ENCODE data around the gene MLNR. TPM values are rescaled to one million over a fixed set of nuclear protein-coding genes. Genes with fewer than 3 reads are reported as not detected.

The MLNR gene
- total RNA-seq, 2 experiments from 2014 or later, result not detected

DNA sequence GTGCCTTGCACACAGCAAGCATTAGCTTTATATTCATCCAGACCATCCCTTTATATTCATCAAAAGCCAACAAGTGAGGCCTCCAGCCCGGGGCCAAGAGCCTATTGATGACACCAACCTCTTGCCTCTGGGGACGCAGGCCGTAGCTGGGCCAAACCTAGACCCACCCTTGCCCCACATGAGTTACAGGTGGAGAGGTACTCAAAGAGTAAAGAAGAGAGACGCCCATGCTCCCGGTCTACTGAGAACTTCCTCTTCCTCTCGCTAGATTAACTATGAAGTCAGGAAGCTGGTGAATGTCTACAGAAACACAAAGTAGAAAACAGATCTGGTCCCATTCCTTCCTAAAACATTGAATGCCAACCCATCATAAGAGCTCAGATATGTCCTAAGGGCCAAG is 3.8 kb upstream of the MLNR start:
- DNase-seq (no peak), ATAC-seq (ENCODE audit: low read depth) (no peak)
- H3K4me1 Mint-ChIP-seq, result peaks cover 23% of the 10 kb centered on the region
- H3K4me3 Mint-ChIP-seq, result no peak overlapping the region
- H3K27ac Mint-ChIP-seq, result no peak overlapping the region
- H3K27me3 Mint-ChIP-seq, result peaks cover 34% of the 10 kb centered on the region
- peaks cover 4% of the 10 kb centered on the region for H3K36me3 Mint-ChIP-seq
- POLR2A ChIA-PET, result interaction anchor here (0.6 kb wide), 1 partner anchor 220 kb away, joined by 4 read pairs; no protein-coding TSS in a partner anchor
- H3K9me3 Mint-ChIP-seq, result no peaks in the 10 kb centered on the region

DNA sequence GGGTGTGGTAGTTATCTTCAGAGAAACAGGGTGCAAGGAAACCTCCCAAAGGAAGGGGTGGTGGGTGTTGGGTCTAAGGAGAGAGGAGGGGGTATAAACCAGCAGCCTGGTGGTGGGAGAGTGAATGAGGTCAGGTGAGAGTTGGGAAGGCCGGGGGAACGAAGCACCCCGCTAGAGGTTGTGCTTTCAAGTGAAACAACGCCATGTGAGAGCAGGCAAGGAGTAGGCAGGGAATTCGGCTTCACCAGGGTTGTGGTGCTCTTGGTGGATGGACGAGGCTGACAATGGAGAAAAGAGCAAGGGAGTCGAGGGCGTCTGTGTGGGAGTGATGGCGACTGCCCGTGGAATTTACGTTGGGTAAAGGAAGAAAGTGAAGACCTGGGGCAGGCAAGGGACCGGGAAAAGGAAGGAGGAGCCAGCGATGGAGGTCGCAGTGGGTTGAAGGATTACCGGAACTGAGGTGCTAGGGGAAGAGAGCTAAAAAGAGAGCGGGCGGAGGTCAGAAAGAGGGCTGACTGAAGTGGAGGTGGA is 2.1 kb upstream of the MLNR start:
- Mint-ChIP-seq H3K27me3 (peaks cover 51% of the 10 kb centered on the region), H3K36me3 (no peaks in the 10 kb centered on the region), H3K27ac (no peak overlapping the region), H3K9me3 (no peaks in the 10 kb centered on the region), H3K4me3 (no peak overlapping the region), H3K4me1 (peaks cover 23% of the 10 kb centered on the region)
- POLR2A ChIA-PET, result no interaction called here
- ATAC-seq (ENCODE audit: low read depth) (no peak), DNase-seq (no peak)

DNA sequence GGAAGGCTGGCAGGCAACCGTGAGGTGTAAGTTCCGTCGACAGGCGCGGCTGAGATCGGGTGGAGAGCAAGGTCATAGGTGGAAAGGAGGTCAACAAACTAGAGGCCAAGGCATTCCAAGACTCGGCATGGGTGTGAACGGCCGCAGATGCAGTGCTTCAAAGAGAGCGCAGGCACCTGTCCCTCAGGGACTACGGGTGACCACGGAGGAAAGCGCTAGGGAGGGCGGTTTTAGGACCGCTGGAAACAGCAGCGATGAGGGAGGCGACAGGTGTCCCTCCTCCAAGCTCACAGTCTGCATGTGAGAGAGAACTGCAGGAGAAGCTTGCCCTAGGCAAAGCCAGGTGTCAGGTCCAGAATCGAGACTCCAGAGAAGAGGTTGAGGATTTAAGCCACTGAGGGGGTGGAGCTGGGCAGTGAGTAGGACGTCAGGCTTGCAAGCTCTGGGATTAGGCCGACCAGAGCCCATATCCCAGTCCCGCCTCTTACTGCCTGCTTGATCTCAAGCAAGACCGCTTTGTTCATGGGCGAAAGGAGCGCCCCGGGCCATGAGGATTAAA is 1.6 kb upstream of the MLNR start:
- Mint-ChIP-seq H3K9me3 (no peaks in the 10 kb centered on the region), H3K36me3 (no peaks in the 10 kb centered on the region), H3K27ac (no peak overlapping the region), H3K27me3 (peaks cover 56% of the 10 kb centered on the region), H3K4me3 (no peak overlapping the region), H3K4me1 (peaks cover 23% of the 10 kb centered on the region)
- POLR2A ChIA-PET, result interaction anchor here (1.3 kb wide), 1 partner anchor 242 kb away, joined by 3 read pairs; the partner anchor contains the start of gene FNDC3A
- DNase-seq, result no peak
- no peak for ATAC-seq (ENCODE audit: low read depth)

DNA sequence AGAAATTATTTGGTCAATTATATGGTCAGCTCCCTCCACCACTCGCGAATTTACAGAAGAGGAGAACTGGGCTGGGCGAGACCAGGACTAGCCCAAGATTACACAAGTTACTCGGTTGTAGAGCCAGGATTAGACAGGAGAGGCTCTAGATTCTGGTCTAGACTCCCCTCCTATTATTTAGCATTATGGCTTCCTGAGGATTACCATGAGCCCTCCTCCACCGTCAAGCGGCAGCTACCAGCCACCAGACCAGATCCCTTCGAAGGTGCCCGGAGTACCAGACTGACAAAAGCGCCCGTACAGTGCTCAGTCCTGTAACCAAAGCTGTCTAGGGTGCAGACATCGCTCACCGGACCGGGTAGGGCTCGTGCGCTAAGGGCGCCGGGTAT is 497 bp upstream of the MLNR start:
- no peaks in the 10 kb centered on the region for H3K36me3 Mint-ChIP-seq
- H3K4me1 Mint-ChIP-seq, result peaks cover 16% of the 10 kb centered on the region
- H3K27ac Mint-ChIP-seq, result peak overlapping the region; percentile 30
- H3K9me3 Mint-ChIP-seq, result no peaks in the 10 kb centered on the region
- POLR2A ChIA-PET, result interaction anchor here (0.8 to 1.3 kb wide), 3 partner anchors 25 to 496 kb away, joined by 3 to 4 read pairs (median 4); partner anchors contain the start of gene FNDC3A
- ATAC-seq (ENCODE audit: low read depth) (peak; percentile 8), DNase-seq (no peak)
- H3K27me3 Mint-ChIP-seq, result peaks cover 65% of the 10 kb centered on the region
- peak overlapping the region; percentile 74 for H3K4me3 Mint-ChIP-seq

DNA sequence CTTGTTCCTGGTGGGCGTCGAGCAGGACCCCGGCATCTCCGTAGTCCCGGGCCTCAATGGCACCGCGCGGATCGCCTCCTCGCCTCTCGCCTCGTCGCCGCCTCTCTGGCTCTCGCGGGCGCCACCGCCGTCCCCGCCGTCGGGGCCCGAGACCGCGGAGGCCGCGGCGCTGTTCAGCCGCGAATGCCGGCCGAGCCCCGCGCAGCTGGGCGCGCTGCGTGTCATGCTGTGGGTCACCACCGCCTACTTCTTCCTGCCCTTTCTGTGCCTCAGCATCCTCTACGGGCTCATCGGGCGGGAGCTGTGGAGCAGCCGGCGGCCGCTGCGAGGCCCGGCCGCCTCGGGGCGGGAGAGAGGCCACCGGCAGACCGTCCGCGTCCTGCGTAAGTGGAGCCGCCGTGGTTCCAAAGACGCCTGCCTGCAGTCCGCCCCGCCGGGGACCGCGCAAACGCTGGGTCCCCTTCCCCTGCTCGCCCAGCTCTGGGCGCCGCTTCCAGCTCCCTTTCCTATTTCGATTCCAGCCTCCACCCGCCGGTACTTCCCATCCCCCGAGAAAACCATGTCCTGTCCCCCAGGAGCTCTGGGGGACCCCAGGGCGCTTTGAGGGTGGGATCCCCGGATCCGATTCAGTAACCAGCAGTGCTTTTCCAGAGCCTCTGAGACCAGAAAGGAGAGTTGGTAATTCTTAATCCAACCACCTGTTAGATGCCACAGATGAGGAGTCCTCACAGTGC is 885 bp downstream of the MLNR start:
- peaks cover 10% of the 10 kb centered on the region for H3K4me1 Mint-ChIP-seq
- DNase-seq (peak; percentile 44), ATAC-seq (ENCODE audit: low read depth) (peak; percentile 13)
- POLR2A ChIA-PET, result no interaction called here
- peak overlapping the region; percentile 63 for H3K4me3 Mint-ChIP-seq
- H3K36me3 Mint-ChIP-seq, result no peaks in the 10 kb centered on the region
- H3K27ac Mint-ChIP-seq, result no peak overlapping the region
- no peaks in the 10 kb centered on the region for H3K9me3 Mint-ChIP-seq
- peaks cover 73% of the 10 kb centered on the region for H3K27me3 Mint-ChIP-seq

DNA sequence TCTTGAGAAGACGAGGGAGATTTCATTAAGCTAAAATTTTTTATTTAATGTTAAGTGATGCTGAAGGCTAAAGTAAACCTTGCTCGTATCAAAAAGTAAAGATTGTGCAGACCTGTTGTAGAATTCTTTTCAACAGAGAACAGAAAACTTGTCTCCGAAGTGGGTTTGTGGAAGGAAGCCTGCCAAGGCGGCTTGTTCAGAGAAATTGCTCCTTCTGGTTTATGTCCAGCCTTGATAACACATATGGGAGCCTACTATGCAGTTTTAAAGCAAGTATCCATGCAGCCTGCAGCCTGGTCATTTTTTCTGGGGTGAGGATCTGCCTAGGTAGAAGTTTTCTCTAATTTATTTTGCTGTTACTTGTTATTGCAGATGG is 1.4 kb downstream of the MLNR start:
- H3K27me3 Mint-ChIP-seq, result peaks cover 74% of the 10 kb centered on the region
- peaks cover 8% of the 10 kb centered on the region for H3K4me1 Mint-ChIP-seq
- H3K9me3 Mint-ChIP-seq, result no peaks in the 10 kb centered on the region
- ATAC-seq (ENCODE audit: low read depth) (no peak), DNase-seq (no peak)
- H3K4me3 Mint-ChIP-seq, result peak overlapping the region; percentile 54
- POLR2A ChIA-PET, result no interaction called here
- H3K27ac Mint-ChIP-seq, result no peak overlapping the region
- H3K36me3 Mint-ChIP-seq, result no peaks in the 10 kb centered on the region

DNA sequence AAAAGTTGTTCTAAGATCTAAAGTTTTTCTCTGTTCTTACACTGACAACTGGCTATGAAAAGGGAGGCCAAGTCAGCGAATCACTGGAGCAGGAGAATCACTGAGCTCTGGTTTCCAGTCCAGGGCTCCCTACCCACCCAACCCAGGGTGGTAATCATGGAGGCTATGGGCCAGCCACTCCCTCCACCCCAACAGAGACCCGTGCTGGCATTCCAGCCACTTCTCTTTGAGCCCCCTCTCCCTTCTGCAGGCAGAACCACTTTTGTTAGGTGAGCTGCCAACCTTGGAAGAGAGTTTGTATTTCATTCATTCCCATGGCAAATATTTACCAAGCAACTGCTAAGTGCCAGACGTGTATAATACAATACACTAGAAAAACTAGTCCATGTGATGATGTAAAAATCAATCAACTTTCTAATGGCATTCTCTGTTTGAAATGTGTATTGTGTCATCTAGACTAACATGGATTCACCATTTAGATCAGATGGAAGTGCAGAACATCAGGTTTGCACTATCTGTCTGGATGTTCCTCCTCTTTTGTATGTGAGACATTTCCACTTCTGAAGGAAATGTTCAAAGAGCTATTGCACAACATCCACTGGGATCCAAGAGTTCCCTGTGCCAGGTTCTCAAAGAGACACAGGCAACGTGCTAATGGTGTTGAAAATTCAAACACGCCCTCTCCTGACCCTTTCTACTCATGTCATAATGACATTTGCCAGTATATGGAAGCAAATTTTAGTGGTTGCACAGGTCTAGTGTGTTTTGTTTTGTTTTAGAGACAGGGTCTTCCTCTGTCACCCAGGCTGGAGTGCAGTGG is 5.3 kb downstream of the MLNR start:
- POLR2A ChIA-PET, result interaction anchor here (1.3 kb wide), 1 partner anchor 22 kb away, joined by 4 read pairs; the partner anchor contains the start of gene CDADC1
- Mint-ChIP-seq H3K36me3 (no peaks in the 10 kb centered on the region), H3K4me1 (peaks cover 4% of the 10 kb centered on the region)

DNA sequence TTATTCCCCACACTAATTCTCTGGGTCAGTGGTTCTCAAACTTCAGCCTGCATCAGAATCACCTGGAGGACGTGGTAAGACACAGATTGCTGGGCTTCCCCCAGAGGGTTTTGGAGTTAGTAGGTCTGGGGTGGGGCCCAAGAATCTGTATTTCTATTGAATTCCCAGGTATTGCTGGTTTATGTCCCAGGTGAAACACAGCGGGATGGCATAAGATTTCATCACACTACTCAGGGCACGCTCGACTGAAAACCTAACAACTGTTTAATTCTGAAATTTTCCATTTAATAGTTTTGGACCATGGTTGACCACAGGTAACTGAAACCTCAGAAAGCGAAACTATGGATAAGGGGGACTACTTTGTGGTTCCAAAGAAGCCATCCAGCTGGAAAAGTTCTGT is 6.5 kb downstream of the MLNR start:
- no peak overlapping the region for H3K27ac Mint-ChIP-seq

More for the DNA sequence above, 5.3 kb downstream of the MLNR start:
- Mint-ChIP-seq H3K4me3 (no peak overlapping the region), H3K27ac (no peak overlapping the region), H3K9me3 (no peaks in the 10 kb centered on the region), H3K27me3 (peaks cover 53% of the 10 kb centered on the region)
- no peak for DNase-seq
- no peak for ATAC-seq (ENCODE audit: low read depth)

DNA sequence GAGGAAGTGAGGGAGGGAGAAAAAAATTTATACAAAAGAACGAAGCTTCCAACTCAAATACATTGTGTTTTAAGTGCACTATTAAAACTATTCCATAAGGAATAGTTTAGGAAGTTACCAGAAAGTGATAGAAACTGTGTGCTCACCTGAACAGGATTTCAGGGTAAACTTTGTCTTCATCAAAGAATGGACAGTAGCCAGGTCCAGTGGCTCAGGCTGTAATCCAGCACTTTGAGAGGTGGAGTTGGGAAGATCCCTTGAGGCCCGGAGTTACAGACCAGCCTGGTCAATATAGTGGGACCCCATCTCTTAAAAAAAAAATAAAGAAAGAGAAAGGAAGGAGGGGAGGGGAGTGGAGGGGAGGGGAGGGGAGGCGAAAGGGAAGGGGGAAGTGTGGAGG is 14.6 kb downstream of the MLNR start:
- Mint-ChIP-seq H3K4me3 (no peak overlapping the region), H3K36me3 (no peaks in the 10 kb centered on the region), H3K27ac (no peak overlapping the region), H3K27me3 (peaks cover 12% of the 10 kb centered on the region), H3K4me1 (no peaks in the 10 kb centered on the region), H3K9me3 (no peaks in the 10 kb centered on the region)
- POLR2A ChIA-PET, result no interaction called here
- ATAC-seq (ENCODE audit: low read depth) (no peak), DNase-seq (no peak)

More for the DNA sequence above, 6.5 kb downstream of the MLNR start:
- DNase-seq (no peak), ATAC-seq (ENCODE audit: low read depth) (no peak)
- Mint-ChIP-seq H3K27me3 (peaks cover 45% of the 10 kb centered on the region), H3K36me3 (no peaks in the 10 kb centered on the region), H3K9me3 (no peaks in the 10 kb centered on the region), H3K4me1 (peaks cover 1% of the 10 kb centered on the region), H3K4me3 (no peak overlapping the region)
- POLR2A ChIA-PET, result no interaction called here

DNA sequence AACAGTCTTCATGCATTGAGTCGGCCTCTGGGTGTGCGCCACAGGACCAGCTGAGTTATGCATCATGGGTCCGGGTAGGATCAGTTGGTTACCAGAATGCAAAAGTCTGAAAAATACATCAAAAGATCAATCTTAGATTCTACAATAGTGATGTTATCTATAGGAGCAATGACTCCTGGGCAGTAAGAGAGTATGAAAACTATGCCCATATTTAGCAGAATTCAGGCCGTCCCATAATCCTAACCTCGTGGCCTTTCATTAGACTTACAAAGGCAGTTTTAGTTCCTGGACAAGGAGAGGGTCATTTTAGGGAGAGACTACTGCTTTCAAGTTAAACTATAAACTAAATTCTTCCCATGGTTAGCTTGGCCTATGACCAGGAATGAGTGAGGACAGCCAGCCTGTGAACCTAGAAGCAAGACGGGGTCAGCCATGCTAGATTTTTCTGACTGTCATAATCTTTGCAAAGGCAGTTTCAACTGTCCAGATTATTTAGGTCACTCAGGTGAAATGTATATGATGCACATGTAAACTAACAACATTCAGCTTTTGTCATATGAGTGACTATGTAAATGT is 15.8 kb downstream of the MLNR start:
- no peaks in the 10 kb centered on the region for H3K36me3 Mint-ChIP-seq
- POLR2A ChIA-PET, result no interaction called here
- H3K9me3 Mint-ChIP-seq, result no peaks in the 10 kb centered on the region
- no peak overlapping the region for H3K27ac Mint-ChIP-seq
- H3K4me1 Mint-ChIP-seq, result peaks cover 2% of the 10 kb centered on the region
- H3K27me3 Mint-ChIP-seq, result peaks cover 12% of the 10 kb centered on the region
- no peak for ATAC-seq (ENCODE audit: low read depth)
- no peak for DNase-seq
- H3K4me3 Mint-ChIP-seq, result no peak overlapping the region

DNA sequence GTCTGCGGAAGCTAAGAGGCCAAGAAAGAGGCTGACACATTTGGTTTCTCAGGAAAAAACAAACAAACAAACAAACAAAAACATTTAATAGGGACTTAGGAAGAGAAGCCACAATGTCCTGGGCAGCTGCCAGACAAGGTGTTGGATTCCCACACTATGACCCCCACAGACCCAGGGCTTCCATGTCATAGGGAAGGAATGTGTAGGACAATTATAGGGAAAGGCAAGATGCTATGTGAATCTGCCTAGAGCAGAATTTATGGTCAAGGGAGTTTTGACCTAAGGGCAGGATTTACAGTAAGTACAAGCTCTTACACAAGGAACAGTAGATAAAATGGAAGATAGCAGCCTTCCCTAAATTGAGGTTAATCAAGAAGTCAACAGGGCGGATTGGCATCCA is 18.5 kb downstream of the MLNR start:
- ATAC-seq (ENCODE audit: low read depth), result no peak
- Mint-ChIP-seq H3K9me3 (no peaks in the 10 kb centered on the region), H3K27me3 (peaks cover 10% of the 10 kb centered on the region), H3K27ac (no peak overlapping the region), H3K4me1 (peaks cover 2% of the 10 kb centered on the region), H3K36me3 (no peaks in the 10 kb centered on the region), H3K4me3 (no peak overlapping the region)
- no peak for DNase-seq
- POLR2A ChIA-PET, result no interaction called here

DNA sequence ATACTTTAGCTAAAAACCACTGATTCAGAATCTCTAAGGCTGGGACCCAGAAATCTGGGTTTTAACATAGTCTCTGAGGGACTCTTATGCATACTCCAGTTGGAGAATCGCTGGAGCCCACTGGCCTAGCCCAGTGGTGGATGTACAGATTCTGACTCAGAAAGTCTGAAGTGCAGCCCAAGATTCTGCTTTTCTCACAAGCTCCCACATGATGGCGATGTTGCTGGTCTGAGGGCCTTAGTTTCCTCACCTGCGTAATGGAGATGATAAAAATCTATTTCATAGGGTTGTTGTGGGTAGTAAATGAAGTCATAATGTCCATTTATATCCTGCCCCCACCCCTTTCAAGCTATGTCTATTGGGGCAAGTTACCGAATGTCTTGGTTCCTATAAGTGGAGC is 19.9 kb downstream of the MLNR start:
- Mint-ChIP-seq H3K36me3 (no peaks in the 10 kb centered on the region), H3K9me3 (no peaks in the 10 kb centered on the region), H3K27ac (no peak overlapping the region), H3K4me1 (peaks cover 2% of the 10 kb centered on the region), H3K4me3 (no peak overlapping the region), H3K27me3 (peaks cover 18% of the 10 kb centered on the region)
- POLR2A ChIA-PET, result interaction anchor here (1.0 kb wide), 1 partner anchor 8 kb away, joined by 3 read pairs; no protein-coding TSS in a partner anchor
- ATAC-seq (ENCODE audit: low read depth), result peak; percentile 81
- no peak for DNase-seq

DNA sequence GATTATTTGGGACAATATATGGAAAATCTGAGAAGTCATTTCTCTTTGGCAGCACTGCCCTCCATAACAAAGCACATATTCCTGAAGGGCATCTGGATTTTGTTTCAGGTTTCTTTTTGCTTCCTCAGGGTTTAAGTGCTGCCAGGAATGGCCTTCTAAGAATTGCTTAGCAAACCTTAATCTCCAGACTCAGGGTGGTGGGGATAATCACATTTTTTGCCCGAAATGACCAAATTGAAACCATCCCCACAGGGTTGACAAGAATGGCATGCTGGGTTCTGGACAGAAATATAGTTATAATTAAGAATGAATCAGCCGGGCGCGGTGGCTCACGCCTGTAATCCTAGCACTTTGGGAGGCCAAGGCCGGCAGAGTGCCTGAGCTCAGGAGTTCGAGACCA is 21.2 kb downstream of the MLNR start:
- Mint-ChIP-seq H3K36me3 (no peaks in the 10 kb centered on the region), H3K9me3 (no peaks in the 10 kb centered on the region), H3K4me3 (no peak overlapping the region), H3K27me3 (peaks cover 16% of the 10 kb centered on the region), H3K27ac (no peak overlapping the region), H3K4me1 (peaks cover 2% of the 10 kb centered on the region)
- DNase-seq, result no peak
- ATAC-seq (ENCODE audit: low read depth), result no peak
- POLR2A ChIA-PET, result no interaction called here

All from activated naive CD8-positive, alpha-beta T cell treated with anti-CD3 and anti-CD28 coated beads, Interleukin-2, amount 10 ng/mL, durations not matched to agents 7 days and 5 days (primary cell).